Left cardiac atrium (tissue), 4 donors: ENCODE measurements around the gene E2F4. TPM values are rescaled to one million over a fixed set of nuclear protein-coding genes. Genes with fewer than 3 reads are reported as not detected.

ENCODE experiments used
- ATAC-seq, 2 donors: fragments of 200-7000 bp; cut with Tn5 transposase; one replicate each; pipeline ENCODE4 v1.9.1; 2020; ENCODE audit warnings: mild to moderate bottlenecking in 2 of 2, moderate library complexity in 2 of 2
- DNase-seq: peaks from one replicate; pipeline ENCODE4 v3.0.0-alpha.2; 2020
- intact Hi-C, 2 donors: fragments of 100-400 bp; cut with DNase I; formaldehyde crosslinking; loops; one replicate each; pipeline versions ENCODE4 v1.14.1 to v1.15.1; 2022 to 2023
- total RNA-seq, 2 donors: library from RNA; stranded (reverse); fragmentation: NEBNext Ultra II Directional; extraction: Animal tissue kit (Norgen Biotek cat#: 25700); gene quantifications; one replicate each; pipeline ENCODE4 v1.2.1, GENCODE V29; 2021
- donor health status: DM: no; HTN: yes; CAD: no.
- donor health status: DM: no; HTN: yes; CAD: no; lungs with severe emphysema.
- donor health status: DM: yes; HTN: yes; CAD: no.
- donor health status: Dilated cardiomyopathy.

The E2F4 gene
- total RNA-seq, 2 donors from 2014 or later = 34.9 to 46.2 TPM

DNA sequence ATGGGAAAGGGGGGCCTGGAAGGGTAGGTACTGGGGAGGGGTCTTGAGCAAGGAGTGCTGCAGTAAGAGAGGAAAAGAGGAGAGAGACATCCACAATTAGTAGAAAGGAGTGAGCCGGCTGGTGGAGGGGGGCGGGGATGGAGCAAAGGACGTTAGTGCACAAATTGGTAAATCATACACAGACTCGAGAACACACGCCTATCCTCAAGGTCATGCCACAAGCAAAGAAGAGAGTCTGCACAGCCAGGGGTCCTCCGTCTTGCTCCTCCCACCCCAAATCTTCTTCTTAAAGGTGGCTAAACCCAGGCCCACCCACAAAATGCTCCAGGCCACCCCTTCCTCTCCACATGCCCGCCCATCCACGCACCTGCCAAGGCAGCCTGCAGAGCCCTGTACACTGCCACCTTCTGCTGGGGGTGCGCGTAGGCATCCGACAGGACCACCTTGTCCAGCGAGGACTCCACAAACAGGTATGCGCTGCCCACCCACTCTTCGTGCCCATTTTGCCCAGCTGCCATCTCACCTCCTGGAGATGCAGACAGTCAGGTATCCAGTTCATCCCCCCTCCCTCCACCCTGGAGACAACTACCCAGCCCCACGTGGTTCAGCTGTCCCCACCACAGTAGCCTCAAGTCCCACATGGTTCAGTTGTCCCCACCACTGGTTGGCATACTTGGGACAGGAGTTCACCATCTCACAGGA, 35.7 kb upstream of the E2F4 start:
- intact Hi-C loops = loop anchor here (5.0 kb wide), 2 partner anchors 179 to 199 kb away; no protein-coding TSS in a partner anchor
- ATAC-seq (no peak), DNase-seq (no peak)

DNA sequence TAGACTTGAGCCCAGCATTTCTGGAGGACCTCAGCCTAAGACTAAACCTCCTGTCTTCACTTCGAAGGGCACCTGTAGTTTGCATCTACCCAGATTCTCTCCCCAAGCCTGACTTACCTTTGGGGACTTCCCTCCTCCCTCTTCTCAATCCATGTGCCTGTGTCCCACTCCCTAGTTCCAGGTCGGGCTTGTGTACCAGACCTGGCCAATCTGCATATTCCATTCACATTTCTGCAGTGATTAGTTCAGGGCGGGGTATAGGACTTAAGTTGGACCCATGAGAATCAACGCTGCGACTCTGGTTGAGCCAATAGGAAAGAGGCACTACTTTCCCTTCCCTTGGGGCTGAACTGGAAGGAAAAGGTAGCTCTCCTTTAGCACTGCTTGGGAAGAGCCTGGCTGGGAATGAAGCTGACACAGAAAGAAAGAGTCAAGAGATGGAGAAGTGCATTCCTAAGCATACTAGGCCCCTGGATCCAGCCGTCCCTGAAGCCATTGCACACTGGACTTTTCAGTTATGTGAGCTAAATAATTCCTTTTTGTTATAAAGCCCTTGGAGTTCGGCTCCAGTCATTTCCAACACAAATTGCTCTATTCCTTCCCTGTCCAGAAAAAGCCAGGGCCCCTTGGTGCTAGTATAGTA, 34.7 kb upstream of the E2F4 start:
- ATAC-seq = no peak
- DNase-seq = no peak
- intact Hi-C loops = loop anchor here (5.0 kb wide), 2 partner anchors 180 to 200 kb away; no protein-coding TSS in a partner anchor

- DNase-seq (no peak), ATAC-seq (no peak)
- intact Hi-C loops = loop anchor here (5.0 kb wide), 2 partner anchors 181 to 201 kb away; no protein-coding TSS in a partner anchor
These were observed 33.9 kb upstream of the E2F4 start for GRCh38 chr16:67157892-67158635.

DNA sequence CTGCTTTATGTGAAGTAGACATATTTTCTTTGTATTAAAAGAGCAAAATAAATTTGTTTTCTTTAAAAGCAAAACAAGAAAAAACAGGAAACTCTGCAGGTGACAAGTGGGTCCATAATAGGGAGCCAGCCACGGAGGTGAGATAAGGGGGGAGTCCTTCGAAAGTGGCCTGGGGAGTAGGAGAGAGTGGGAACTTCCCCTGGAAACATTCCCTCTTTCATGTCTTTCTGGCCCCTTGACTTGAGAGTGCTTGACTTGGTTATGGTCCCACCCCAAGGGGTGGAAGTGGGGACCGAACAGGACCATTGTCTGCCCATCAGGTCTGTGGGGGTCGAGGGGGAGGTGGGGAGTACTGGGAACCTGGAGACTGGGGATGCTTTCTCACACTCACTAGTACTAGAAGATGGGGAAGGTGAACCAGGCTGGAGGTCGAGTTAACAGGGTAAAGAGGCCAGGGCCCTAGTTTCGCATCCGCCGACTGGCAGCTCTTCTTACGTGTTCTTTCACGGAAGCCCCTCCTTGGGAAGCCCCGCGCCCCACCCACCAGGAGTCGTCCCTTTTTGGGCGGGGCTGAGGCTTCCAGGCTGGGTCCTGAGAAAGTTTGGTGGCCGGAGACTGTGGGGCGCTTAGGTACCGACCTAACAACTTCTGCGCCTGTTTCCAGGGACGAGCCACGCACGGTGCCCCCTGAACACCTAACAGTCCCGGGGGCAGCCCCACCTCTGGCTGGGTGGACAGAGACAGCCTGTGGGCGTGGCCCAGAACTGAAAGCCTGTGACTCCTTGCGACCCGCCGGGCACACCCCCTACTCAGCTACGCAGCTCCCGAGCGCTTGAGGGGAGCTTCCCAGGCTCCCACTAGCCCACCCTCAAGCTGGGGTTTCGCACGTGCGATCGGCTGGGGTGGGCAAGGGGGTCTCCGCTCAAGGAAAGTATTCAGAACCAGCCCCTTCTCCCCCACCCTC, 33.0 kb upstream of the E2F4 start:
- DNase-seq = peak; percentile 74
- intact Hi-C loops = loop anchor here (5.0 kb wide), 2 partner anchors 182 to 202 kb away; no protein-coding TSS in a partner anchor
- ATAC-seq = peak in 1 of 2 donors; percentile 7

DNA sequence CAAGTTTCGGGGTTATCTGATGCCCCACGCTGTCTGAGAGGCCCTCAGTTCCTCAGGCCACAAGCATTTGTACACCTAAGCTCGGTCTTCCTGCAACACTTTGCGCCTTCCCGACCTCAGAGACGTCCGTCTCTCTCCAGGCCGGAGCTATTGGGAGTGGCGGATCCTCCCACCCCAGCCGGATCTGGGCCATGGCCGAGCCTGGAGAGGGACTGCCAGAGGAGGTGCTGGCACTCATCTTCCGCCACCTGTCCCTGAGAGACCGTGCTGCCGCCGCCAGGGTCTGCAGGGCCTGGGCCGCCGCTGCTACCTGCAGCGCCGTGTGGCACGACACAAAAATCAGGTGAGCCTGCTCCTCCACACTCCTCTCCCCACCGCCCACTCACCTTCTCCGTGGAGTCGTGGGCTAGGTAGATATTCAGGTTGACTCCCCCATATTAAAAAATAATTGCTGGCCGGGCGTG, 30.3 kb upstream of the E2F4 start:
- DNase-seq (peak; percentile 66), ATAC-seq (peak; percentile 15 to 22)
- intact Hi-C loops = no loop called here

DNA sequence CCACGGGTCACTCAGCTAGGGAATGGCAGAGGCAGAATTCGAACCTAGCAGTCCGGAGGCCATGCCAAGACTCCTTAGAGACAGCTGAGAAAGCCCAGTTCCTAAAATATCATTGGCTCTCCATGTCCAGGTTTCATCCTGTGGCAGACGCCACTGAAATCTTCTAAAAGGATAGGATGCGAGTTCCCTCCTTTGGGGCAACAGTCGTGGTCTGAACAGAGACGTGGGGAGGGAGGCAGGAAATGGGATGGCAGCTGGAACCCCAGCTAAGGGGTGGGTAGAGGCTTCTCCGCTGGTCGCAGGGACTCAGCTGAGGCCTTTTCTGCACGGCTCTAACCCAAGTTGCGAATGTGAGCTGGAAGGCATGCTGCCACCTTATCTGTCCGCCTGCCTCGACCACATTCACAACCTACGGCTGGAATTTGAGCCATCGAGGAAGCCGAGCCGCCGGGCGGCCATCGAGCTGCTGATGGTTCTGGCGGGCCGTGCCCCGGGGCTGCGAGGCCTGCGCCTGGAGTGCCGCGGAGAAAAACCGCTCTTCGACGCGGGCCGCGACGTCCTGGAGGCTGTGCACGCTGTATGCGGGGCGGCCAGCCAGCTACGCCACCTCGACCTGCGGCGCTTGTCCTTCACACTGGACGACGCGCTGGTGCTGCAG, 29.3 kb upstream of the E2F4 start:
- ATAC-seq (no peak), DNase-seq (no peak)
- intact Hi-C loops = no loop called here

GRCh38 chr16:67163164-67163998, 28.6 kb upstream of the E2F4 start:
- DNase-seq (peak; percentile 67), ATAC-seq (peak; percentile 9 to 49)
- intact Hi-C loops = no loop called here

DNA sequence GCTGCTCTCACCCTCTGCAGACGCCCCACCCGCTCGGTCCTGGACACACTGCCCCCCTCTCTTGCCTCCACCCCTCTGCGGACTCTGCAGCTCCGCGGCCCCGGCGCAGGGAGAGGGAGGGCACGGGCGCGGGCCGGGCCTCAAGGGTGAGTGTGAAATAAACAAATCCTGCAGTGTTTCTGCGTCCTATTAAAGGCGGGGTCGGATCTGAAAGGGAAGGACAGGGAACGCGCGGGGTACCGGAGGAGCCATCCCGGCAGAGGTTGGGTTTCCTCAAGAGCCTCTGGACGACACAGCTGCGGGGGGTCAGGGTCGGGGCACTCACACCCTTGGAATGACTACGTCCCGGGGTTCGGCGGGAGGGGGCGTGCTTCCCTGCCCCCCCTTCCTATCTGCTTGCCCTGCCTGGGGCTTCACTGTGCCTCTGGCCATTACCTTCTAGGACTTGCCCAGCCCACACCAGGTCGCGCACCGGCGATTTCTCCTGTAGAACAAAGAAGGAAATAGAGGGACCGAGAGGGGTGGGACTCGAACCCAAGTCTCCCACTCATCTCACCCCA, 27.9 kb upstream of the E2F4 start:
- DNase-seq = peak; percentile 40
- intact Hi-C loops = no loop called here
- ATAC-seq = peak; percentile 0 to 4

DNA sequence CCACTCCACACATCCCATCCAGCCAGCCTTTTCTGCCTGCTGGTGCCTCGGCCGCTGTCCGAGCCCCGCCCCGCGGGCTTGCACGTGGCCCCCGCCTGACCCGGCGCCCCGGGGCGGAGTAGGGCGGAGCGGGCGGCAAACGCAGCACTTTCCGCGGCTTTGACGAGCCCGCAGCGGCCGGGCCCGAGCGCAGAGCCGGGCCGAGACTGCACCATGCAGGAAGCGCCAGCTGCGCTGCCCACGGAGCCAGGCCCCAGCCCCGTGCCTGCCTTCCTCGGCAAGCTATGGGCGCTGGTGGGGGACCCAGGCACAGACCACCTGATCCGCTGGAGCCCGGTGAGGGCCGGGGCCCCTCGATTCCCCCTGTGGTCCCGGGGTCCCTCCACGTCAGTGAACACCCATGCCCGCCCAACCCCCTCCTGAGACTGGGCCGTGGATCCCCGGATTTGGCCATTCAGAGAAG, 27.3 kb upstream of the E2F4 start, which contains the start of gene HSF4:
HSF4 (plus strand) TSS at position 147 of the 463 bp plus-strand sequence; CDS start at position 214, 67 bp downstream.
- DNase-seq (peak; percentile 77), ATAC-seq (peak; percentile 28 to 46)
- intact Hi-C loops = no loop called here

DNA sequence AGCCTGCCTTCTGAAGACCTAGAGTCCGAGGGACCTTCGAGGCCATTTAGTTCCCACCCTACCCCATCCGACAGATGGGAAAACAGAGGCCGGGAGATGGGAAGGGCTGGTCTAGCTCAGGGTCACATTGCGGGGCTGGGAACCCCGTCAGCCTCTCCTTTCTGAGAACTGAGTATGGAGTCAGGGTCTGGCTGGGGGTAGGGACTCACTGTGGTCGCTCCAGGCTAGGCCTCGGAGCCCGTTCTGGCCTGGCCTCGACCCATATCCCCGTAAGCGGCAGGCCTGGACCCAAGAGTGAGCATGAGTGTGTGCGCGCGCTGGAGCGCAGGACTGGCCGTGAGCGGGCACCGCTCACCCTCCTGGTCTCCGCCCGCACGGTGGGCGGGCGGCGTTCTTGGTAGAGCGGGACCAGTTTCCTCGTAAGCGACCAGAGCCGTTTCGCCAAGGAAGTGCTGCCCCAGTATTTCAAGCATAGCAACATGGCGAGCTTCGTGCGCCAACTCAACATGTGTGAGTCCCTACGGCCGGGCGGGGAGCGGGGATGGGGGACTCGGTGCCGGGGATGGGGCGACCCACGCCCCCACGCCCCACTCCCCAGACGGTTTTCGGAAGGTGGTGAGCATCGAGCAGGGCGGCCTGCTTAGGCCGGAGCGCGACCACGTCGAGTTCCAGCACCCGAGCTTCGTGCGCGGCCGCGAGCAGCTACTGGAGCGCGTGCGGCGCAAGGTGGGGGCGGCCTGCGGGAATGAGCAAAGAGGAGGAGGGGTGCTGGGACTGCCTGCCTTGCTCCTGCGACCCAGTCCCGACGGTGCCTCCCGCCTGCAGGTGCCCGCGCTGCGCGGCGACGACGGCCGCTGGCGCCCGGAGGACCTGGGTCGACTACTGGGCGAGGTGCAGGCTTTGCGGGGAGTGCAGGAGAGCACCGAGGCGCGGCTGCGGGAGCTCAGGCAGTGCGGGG, 26.6 kb upstream of the E2F4 start:
- no peak for ATAC-seq
- DNase-seq = peak; percentile 30
- intact Hi-C loops = no loop called here

GRCh38 chr16:67166110-67166547, 25.8 kb upstream of the E2F4 start:
- DNase-seq (peak; percentile 21), ATAC-seq (no peak)
- intact Hi-C loops = no loop called here

DNA sequence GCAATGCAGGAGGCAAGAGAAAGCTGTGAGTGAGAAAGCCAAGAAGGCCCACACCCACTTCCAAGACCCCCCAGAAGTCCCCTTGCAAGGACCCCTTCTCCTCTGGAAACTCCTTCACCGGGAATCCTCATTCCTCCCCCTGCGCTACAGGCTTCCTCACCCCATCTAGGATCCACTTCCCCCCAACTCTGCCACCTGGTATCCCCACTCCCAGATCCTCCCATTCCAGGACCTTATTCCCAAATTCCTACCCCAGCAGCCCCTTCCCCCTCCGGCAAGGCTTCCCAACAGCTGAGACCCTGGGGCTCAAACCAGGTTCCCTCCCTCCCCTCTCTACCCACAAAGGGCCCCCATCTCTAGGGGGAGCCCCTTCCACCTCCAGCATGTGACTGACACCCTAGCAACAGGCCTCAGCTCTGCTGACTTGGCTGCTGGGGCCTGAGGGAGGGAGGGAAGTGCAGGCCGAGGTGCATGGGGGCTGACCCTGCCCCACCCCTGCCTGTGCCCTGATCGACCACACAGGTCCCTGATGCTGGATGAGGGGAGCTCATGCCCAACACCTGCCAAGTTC, 25.3 kb upstream of the E2F4 start:
- intact Hi-C loops = no loop called here
- no peak for ATAC-seq
- DNase-seq = no peak

- ATAC-seq (no peak), DNase-seq (no peak)
These were observed 24.4 kb upstream of the E2F4 start for GRCh38 chr16:67167588-67167987.

GRCh38 chr16:67169011-67169451, 22.9 kb upstream of the E2F4 start:
- ATAC-seq (no peak), DNase-seq (no peak)
- intact Hi-C loops = no loop called here

More at GRCh38 chr16:67167588-67167987, 24.4 kb upstream of the E2F4 start:
- intact Hi-C loops = no loop called here

- ATAC-seq = peak; percentile 0 to 2
- no peak for DNase-seq
- intact Hi-C loops = no loop called here
These were observed 22.2 kb upstream of the E2F4 start for GRCh38 chr16:67169642-67170167.
